Measurements from ENCODE around the gene SUCLA2.
"Not testable (repeated sequence)": the region's sequence is repeated elsewhere in the genome, so short reads cannot be mapped to it uniquely, and the experiment has no call there.

SUCLA2 gene

DNA sequence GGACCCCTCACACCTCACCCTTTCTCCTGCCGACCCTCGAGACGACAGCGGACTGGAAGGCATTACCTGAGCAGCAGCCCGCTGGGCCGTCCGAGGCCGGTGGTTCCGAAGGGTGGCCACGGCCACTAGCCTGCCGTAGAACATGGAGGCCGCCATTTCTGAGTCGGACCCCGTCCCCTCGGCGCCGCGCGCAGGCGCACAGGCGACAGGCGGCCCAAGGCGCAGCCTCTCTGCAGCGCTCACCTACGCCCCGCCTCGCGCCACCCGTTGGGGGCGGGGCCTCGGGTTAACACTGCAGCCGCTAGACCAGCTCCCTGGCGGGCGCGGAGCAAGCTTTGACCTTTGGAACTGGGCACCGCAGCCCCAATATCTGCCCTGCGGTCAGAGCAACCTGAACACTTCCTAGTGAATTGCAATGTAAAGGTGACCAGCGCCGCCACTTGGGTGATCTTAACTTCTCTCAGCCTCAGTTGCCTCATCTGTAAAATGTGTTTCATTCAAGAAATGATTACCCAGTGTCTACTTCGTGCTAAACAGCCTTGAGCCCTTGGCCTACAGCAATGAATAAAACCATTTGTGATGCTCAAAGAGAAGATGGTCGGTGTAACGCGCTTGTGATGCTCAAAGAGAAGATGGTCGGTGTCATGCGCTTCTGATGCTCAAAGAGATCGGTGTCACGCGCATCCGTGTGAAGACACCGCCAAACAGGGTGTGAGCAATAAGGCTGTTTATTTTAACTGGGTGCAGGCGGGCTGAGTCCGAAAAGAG, at the start of gene SUCLA2:
SUCLA2 (minus strand) TSS at position 160 of the 768 bp plus-strand sequence; CDS start at position 156, 4 bp downstream.
- peak; percentile 93 for DNase-seq (ENCODE audit: low read depth)

DNA sequence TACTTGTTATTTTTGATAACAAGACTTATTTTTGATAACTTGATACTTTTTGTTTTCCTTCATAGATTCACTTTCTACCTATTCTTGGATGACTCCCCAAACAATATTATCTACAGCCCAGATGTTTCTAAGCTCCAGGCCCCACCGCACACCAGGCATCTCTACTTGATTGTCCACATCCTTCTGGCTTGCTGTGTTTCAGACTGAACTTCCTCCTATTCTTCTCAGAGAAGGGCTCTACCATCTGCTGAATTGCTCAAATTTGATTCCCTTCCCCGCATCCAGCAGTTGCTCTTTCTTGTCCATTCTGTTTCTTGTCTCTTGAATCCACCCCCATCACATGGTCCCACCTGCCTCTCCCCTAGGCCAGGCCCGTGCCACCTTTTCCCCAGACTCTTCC, 49.5 kb upstream of the SUCLA2 start:
- DNase-seq (ENCODE audit: low read depth), result no peak

DNA sequence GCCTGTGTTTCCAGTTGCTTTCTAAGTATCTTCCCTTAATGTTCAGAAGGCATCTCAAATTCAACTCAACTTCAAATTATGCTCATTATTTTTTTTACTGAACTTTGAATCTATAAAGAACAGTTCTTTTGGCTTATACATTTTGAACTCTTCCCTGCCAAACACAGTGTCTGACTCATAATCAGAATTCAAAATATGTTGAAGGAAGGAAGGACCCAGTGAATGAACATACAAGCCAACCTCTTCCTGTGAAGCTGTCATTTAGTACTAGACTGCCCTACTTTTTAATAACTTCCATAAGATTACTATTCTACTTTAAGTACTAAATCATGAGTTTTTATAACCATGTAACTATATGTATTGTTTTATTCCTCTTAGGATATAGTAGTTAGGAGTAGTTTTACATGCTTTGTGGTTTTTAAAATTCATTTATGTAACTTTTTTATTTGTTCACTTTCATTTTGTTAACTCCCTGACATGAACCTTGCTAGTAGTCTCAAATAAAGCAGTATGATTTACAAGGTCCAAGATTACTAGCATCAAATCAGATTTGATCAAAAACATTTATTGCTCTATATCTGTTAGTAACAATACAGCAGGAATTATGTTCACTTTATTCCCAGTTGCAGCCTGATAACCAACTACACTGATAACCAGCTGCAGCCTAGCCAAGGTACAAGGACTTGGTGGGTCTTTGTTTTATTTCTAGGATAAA, 42.9 kb upstream of the SUCLA2 start:
- DNase-seq (ENCODE audit: low read depth), result no peak

DNA sequence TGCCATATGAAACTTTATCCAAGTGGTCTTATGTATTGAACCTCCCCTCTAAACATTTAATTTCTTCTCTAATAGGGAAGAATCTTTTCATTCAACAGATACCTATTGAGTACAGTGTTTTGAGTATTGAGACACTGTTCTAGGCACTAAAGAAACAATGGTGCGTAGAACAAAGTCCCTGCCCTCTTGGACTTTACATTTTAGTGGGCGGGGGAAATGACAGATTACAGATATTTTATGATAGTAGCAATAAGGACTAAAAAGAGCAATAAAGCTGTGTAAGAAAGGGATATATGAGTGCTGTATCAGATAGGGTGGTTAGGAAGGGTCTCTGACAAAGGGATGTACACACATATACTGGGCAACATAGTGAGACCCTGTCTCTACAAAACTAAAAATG, 41.8 kb upstream of the SUCLA2 start:
- DNase-seq (ENCODE audit: low read depth), result no peak

DNA sequence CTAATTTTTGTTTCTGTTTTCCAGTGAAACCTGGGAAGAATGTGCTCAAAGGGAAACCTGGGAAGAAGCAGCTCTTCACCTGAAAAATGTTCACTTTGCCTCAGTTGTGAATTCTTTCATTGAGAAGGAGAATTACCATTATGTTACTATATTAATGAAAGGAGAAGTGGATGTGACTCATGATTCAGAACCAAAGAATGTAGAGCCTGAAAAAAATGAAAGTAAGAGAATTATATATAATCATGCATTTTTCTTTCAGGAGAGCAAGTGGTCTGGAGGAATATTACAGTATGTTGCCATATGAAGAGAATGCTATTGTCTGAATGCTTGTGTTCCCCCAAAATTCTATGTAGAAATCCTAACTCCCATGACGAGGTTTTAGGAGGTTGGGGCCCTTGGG, 39.8 kb upstream of the SUCLA2 start:
- DNase-seq (ENCODE audit: low read depth), result no peak

DNA sequence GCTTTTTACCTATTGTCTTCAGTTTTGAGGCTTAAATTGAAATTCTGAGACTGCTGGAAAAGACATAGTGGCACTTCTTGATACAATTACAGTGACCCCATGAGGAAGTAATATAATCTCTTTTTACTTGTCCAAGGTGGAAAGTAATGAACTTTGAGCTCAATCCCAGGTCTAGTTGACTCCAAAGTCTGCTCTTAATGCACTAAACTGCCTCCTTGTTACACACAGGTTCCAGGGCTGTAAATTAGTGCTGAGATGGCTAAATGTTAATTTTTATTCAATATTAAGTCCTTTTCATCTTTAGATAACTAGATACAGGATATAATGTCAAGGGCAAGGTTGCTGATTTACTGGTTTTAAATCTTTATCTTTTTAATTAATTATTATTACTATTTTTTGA, 39.0 kb upstream of the SUCLA2 start:
- DNase-seq (ENCODE audit: low read depth), result no peak

DNA sequence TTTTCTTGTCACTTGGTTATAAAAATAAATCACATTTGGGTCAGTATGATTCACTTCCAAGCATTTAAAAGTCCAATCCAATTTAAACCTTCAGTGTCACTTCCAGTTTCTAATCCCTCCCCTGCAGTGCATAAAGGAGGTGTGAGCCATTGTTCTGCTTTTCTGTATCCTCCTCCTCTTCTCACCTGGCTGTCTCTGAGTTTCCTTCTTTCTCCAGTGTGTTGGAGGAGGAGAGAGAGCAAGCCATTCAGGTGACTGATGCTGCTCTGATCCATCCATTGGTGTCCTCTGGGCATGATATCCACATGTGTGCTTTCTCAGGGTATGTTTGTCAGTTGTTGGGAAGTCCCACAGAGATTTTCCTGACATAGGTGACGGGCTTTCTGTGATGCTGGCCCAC, 37.7 kb upstream of the SUCLA2 start:
- no peak for DNase-seq (ENCODE audit: low read depth)

DNA sequence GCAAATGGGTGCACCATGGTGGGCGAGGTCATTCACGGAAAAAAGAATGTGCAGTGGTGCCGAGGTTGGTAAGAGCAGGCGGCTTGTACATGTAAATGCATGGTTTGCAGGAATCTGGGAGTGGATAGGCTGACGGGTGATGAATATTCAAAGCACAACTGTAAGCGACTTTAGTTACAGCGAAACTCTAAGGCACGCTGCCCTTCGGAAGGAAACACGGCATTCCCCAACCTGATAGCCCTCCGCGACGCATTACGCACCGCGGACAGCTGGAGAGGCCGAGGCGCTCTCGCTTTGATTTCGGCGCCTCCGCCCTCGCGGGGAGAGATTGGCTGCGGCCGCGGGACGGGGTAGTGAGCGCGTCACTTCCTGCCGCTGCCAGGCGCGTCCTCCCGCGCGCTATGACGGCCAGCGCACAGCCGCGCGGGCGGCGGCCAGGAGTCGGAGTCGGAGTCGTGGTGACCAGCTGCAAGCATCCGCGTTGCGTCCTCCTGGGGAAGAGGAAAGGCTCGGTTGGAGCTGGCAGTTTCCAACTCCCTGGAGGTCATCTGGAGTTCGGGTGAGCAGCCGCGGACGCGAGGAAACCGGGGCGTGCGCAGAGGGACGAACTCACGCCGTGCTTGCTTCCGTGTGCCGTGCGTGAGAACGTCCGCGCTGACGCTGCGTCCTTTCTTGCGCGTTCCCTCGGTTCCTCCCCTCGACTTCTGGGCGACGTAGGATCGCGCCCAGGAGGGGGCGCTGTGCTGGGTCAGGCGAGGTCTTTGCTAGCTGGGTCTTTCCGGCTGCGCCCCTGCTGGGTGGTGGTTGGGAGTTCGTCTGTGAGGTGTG, 36.5 kb upstream of the SUCLA2 start, which contains the start of gene NUDT15:
NUDT15 (plus strand) TSS at position 381 of the 828 bp plus-strand sequence; CDS start at position 402, 21 bp downstream.
- DNase-seq (ENCODE audit: low read depth), result peak; percentile 94

DNA sequence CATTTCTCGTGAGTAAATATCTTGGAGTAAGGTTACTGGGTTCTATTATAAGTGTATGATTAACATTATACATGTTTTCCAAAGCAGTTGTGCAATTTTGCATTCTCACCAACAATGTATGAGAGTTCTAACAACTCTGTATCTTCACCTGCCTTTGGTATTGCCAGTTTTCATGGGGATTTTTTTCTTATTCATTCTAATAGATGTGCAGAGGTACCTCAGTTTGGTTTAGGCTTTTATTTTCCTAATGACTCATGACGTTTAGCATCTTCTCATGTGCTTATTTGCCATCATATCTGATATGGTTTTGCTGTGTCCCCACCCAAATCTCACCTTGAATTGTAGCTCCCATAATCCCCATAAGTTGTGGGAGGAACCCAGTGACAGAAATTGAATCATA, 28.8 kb upstream of the SUCLA2 start:
- no peak for DNase-seq (ENCODE audit: low read depth)

DNA sequence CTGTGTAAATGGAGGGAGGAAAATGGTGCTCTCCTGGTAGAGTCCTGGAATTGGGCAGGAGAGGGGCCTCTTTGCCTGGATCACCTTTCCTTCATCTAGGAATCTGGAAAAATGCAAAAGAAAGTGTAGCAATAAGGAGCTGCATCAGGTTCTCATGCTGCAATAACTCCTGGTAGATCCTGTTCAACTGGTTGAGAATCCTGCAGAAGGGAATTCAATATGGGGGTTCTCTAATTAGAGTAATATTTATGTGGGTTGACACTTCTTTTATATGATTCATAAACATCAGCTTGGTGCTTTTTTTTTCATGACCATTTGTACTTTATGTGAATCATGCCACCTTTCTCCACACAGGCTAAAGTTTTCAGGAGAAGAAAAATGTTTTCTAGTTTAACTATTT, 27.0 kb upstream of the SUCLA2 start:
- no peak for DNase-seq (ENCODE audit: low read depth)

DNA sequence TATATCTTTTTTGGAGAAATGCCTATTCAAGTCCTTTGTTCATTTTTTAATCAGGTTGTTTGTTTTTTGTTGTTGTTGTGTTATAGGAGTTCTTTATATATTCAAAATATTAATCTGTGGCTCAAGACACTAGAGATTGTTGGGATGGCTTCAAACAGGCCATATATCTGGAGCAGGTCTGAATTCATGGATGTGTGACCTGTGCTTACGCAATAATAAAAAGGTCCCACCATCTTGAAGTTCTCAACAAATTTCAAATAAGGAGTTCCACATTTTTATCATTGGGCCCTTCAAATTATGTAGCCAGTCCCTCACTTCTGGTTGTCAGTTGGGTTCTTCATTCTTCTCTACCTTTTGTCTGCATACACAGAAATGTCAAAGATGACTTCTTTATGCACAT, 18.7 kb upstream of the SUCLA2 start:
- no peak for DNase-seq (ENCODE audit: low read depth)

DNA sequence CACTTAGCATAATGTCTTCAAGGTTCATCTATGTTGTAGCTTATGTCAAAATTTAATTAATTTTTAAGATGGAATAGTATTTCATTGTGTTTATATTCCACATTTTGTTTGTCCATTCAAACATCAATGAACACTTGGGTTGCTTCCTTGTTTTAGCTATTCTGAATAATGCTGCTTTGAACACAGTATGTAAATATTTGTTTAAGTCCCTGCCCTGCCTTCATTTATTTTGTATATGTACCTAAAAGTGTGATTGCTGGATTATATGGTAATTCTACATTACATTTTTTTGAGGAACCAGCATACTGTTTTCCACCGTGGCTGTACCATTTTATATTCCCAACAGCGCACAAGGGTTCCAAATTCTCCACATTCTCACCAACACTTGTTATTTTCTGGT, 17.6 kb upstream of the SUCLA2 start:
- no peak for DNase-seq (ENCODE audit: low read depth)

DNA sequence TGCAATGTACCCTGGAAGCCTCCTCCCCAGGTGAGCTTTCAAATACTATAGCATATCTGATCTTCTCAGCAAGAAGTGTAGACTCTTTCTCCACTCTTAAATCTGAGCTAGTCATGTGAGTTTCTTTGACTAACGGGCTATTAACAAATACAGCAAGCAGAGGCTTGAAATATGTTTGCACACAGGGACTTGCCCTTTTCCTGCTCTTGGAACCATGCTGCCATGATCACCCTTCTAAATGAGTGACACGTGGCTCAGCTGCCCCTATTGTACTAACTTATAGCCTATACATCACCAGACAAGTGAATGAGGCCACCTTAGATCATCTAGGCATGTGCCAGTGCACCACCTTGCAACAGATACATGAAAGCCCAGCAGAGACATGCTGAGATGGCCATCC, 13.3 kb upstream of the SUCLA2 start:
- DNase-seq (ENCODE audit: low read depth), result no peak

DNA sequence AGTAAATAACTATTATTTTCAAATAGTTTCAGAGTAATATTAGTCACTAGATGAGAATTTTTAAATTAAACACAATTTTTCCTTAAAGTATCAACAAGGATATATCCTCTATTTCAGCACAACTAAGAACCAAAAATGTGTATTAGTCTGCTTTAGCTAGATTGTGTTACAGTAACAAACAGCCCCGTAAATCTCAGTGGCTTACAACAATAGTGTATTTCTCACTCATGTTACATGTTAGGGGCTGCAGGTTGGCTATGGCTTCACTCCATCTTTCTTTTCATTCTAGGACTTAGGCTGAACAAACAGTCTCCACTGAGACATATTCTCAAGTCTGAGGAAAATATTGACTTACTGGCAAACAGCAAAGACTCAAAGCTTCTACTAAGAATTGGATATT, 11.6 kb upstream of the SUCLA2 start:
- DNase-seq (ENCODE audit: low read depth), result no peak

DNA sequence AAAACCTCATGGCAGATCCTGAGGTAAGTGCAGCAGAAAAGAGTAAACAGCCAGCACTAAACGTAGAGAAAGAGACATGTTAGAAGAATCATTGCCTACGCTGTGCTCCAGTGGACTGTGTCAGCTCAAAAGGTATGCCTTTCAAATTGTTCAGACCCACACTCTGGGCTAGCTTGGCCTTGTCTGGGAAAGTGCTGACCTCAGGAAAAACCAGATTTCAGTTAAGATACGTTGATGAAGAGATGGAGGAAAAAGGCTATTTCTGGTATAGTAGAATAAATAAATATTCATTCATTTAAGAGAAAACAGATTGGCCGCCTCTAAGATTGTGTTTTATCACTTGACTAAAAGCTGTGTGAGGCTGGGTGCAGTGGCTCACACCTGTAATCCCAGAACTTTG, 9.6 kb upstream of the SUCLA2 start:
- no peak for DNase-seq (ENCODE audit: low read depth)

DNA sequence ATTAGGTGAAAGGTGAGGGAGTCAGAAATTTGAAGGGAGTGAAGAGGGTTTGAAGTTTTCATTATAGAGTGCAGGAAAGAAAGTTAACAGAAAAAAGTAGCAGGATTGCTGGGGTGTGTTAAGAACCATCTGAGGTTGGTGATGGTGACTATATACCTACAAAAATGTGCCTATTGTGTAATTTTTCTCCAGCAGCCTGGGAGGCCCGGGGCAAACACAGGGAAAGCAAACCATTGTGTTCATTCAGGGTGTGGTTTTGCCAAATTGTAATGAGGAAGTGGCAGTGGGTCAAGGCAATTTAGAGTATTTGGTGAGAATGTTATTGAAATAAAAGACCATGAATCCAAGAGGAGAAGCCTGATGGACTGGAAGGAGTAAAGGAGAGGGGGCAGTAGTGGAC, 8.2 kb upstream of the SUCLA2 start:
- no peak for DNase-seq (ENCODE audit: low read depth)

DNA sequence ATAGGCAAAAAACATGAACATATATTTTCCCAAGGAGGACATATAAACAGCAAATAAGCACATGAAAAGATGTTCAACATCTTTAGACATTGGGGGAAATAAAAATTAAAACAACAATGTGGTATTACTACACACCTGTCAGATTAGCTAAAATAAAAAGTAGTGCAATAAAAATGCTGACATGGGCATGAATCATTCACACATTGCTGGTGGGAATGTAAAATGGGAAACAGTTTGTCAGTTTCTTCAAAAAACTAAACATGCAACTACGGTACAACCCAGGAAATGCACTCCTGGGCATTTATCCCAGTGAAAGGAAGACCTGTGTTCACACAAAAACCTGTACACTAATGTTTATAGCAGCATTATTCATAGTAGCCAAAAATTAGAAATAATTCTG, 5.3 kb upstream of the SUCLA2 start:
- no peak for DNase-seq (ENCODE audit: low read depth)

DNA sequence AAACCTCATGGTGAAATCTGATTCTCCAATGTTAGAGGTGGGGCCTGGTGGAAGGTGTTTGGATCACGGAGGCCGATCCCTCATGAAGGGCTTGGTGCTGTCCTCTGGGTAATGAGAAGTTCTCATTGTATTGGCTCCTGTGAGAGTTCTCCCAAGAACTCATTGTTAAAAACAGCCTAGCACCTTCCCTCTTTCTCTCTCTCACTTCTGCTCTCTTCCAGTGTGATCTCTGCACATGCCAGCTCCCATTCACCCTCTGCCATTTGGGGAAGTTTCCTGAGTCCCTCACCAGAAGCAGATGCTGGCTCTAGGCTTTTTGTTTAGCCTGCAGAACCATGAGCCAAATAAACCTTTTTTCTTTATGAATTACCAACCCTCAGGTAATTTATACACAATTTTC, 3.1 kb upstream of the SUCLA2 start:
- DNase-seq (ENCODE audit: low read depth), result no peak

DNA sequence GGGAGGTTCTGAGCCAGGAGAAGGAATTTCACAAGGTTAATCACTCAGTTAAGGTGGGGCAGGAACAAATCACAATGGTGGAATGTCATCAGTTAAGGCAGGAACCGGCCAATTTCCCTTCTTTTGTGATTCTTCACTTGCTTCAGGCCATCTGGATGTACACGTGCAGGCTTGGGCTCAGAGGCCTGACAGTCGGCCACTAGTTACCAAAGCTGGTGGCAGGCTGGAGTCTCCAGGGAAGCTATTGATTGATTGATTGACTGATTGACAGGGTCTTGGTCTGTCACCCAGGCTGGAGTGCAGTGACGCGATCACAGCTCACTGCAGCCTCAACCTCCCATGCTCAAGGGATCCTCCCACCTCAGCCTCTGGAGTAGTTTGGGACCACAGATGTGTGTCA, 926 bp upstream of the SUCLA2 start:
- not testable (repeated sequence) for DNase-seq (ENCODE audit: low read depth)

DNA sequence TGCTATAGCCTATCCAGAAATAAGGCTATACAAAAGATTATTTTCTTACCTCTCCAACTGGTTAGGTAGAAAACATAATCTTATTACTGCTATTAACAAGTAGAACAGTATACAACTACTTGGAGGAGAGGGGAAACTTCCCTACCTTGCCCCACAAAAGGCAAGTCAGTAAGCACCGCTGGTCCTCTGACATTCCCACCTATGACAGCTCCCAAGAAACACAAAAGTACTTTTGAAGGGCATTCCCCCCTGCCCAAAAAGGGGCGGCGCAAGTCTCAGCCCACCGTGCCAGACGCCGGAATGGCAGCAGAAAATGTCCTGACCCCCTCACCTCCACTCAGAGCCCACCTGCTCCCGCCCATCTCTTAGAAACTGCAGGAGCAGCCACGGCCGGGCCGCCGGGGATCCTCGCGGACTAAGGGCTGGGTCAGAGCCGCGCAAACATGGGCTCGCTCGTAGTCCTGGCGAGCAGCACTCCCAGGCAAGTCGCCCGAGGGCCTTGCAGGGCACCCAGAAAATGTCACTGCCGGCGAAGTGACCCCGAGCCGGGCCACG, 437 bp downstream of the SUCLA2 start:
- DNase-seq (ENCODE audit: low read depth), result no peak

DNA sequence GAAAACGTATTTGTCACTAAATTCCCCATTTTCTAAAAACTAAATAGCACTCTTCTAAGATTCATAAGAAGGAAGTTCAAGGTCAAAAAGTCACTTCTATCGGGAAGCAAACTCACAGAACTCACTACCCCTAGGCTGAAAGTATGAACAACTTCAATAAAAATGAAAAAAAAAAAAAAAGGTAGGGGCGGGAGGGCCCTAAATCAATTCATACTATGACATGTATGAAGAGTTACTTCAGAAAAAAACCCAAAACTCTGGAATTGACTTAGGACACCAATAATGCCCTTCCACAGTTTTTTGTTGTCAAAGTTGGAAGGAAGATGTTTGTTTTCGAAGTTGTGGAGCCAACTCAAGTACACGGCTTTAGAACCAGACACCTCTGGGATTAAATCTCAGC, 1.1 kb downstream of the SUCLA2 start:
- DNase-seq (ENCODE audit: low read depth), result no peak

DNA sequence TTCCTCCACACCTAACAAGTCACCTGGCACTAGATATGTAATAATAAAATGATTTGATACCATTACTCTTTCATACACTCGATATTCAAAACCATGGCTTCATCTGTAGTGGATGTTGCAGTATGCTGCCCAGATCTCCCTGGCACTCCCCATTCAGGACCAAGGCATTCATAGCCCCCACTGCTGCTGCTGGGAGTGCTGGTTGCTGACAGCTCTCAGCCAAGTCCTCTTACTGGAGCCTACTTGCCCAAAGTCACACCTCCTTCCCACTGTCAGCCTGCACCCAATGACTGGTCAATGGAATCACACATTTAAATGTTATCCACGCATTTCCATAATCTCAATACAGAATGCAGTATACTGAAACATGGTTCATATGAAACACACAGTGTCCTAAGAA, 3.7 kb downstream of the SUCLA2 start:
- DNase-seq (ENCODE audit: low read depth), result no peak
